ENCODE measurements around the gene PRKCZ. TPM values are rescaled to one million over a fixed set of nuclear protein-coding genes. Genes with fewer than 3 reads are reported as not detected.
A peak's percentile ranks its signal among the peaks of the same experiment; 100 is the strongest.

Gene PRKCZ
- total RNA-seq, 1 donor from 2014 or later, result 7.8 TPM

DNA sequence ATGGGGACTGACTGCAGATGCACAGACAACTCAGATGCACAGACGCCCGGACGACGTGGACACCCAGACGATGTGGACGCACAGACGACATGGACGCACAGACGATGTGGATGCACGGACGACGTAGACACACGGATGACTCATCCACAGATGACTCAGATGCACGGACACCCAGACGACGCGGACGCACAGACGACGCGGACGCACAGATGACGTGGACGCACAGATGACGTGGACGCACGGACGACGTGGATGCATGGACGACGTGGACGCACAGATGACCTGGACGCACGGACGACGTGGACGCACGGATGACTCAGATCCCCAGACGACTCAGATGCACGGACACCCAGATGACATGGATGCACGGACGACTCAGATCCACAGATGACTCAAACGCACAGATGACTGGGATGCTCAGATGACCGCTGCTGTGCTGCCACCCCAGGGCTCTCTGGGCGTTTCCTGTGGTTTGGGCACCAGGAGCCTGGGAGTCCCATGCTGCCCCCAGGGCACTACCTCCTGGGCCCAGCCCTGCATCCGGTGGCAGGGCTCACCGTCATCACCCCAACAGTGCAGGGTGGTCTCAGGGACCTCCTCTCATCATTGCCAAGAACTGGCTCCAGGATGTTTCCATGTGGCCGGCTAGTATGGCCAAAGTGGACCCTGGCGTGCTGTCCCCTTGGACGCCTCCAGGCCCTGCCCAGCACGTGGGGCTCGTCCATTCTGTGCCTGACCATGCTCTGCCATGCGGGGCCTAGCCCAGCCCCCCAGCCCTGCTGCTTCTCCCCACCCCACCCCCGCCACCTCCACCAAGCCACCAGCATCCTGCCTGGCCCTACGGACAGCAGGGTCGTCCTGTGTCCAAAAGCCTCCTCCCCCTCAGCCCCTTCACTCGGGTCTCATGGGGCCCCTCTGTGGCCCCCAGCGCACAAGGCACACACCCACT lies 130.4 kb downstream of the PRKCZ start:
- Mint-ChIP-seq H3K4me3 (ENCODE audit: unreplicated experiment) (no peak overlapping the region), H3K36me3 (ENCODE audit: low read depth) (peaks cover 6% of the 10 kb centered on the region), H3K27ac (ENCODE audit: unreplicated experiment) (no peak overlapping the region), H3K27me3 (ENCODE audit: low read depth) (no peaks in the 10 kb centered on the region), H3K4me1 (ENCODE audit: low read depth) (peaks cover 5% of the 10 kb centered on the region), H3K9me3 (ENCODE audit: low read depth) (no peaks in the 10 kb centered on the region)
- TF ChIP-seq, protein P1, sequence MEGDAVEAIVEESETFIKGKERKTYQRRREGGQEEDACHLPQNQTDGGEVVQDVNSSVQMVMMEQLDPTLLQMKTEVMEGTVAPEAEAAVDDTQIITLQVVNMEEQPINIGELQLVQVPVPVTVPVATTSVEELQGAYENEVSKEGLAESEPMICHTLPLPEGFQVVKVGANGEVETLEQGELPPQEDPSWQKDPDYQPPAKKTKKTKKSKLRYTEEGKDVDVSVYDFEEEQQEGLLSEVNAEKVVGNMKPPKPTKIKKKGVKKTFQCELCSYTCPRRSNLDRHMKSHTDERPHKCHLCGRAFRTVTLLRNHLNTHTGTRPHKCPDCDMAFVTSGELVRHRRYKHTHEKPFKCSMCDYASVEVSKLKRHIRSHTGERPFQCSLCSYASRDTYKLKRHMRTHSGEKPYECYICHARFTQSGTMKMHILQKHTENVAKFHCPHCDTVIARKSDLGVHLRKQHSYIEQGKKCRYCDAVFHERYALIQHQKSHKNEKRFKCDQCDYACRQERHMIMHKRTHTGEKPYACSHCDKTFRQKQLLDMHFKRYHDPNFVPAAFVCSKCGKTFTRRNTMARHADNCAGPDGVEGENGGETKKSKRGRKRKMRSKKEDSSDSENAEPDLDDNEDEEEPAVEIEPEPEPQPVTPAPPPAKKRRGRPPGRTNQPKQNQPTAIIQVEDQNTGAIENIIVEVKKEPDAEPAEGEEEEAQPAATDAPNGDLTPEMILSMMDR (IDR thresholded peaks at IDR 0.05), result no peak
- DNase-seq (ENCODE audit: low spot score), result peak; percentile 93

DNA sequence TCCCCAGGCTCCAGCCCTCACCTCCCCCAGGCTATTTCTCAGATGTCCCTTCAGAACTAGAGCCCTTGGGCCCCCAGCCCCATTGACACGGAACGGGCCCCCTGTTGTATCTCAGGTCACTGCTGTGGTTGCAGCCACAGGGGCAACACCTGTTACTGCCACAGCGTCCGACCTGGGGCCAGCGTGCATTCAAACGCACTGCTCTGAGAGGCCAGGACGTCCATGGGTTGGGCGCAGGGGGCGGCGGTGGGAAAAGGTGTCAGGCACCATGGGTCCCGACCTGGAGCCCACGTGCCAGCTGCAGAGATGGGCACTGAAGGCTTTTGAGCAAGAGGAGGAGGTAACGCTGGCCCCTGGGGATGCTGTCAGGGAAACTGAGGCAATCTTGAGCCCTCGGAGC lies 131.1 kb downstream of the PRKCZ start:
- Mint-ChIP-seq H3K9me3 (ENCODE audit: low read depth) (no peaks in the 10 kb centered on the region), H3K36me3 (ENCODE audit: low read depth) (peaks cover 7% of the 10 kb centered on the region), H3K27ac (ENCODE audit: unreplicated experiment) (no peak overlapping the region), H3K4me3 (ENCODE audit: unreplicated experiment) (no peak overlapping the region), H3K4me1 (ENCODE audit: low read depth) (peaks cover 5% of the 10 kb centered on the region), H3K27me3 (ENCODE audit: low read depth) (no peaks in the 10 kb centered on the region)
- no peak for DNase-seq (ENCODE audit: low spot score)
- TF ChIP-seq, protein P1 (IDR thresholded peaks at IDR 0.05), result no peak

DNA sequence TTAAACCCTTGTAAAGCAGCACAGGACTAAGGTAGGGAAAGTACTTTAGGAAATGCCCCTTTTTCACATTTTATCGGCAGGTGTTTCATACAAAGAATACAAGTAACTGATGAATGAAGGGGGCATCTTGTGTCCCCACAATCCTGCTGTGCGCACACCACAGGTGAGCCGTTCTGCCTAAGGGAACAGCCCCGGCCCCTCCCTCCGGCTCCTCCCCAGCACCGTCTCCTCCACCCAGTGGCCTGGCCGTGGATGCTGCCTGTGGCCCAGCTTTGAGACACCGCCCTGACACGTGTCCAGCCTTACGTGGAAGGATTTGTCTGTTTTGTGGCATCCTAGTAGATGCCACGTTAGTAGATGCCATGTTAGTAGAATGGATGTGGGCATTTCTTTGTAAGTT lies 131.5 kb downstream of the PRKCZ start:
- Mint-ChIP-seq H3K27me3 (ENCODE audit: low read depth) (no peaks in the 10 kb centered on the region), H3K9me3 (ENCODE audit: low read depth) (no peaks in the 10 kb centered on the region), H3K4me1 (ENCODE audit: low read depth) (peaks cover 5% of the 10 kb centered on the region), H3K27ac (ENCODE audit: unreplicated experiment) (no peak overlapping the region), H3K4me3 (ENCODE audit: unreplicated experiment) (no peak overlapping the region), H3K36me3 (ENCODE audit: low read depth) (peaks cover 7% of the 10 kb centered on the region)
- TF ChIP-seq, protein P1 (IDR thresholded peaks at IDR 0.05), result no peak
- DNase-seq (ENCODE audit: low spot score), result no peak

DNA sequence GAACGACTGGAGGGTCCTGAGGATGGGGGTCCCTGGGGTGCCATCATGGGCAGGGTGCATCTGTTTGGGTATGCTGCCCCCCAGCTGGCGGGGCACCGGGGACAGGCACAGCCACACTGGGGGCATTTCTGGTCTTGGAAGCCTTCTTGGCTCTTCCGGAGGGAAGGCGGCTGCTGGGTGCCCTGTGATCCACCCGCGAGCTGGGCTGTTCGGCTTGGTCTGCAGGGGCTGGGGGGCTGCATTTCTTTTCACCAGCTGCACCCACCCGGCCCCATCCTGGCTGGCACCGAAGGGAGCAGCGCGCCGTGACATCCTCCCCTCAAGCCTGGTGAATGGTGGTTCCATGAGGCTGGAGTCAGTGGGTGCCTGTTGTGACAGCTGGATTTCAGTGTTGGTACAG lies 132.2 kb downstream of the PRKCZ start:
- TF ChIP-seq, protein P1 (IDR thresholded peaks at IDR 0.05), result no peak
- DNase-seq (ENCODE audit: low spot score), result no peak
- no peak overlapping the region for H3K27ac Mint-ChIP-seq (ENCODE audit: unreplicated experiment)
- H3K4me3 Mint-ChIP-seq (ENCODE audit: unreplicated experiment), result no peak overlapping the region
- peaks cover 5% of the 10 kb centered on the region for H3K4me1 Mint-ChIP-seq (ENCODE audit: low read depth)
- H3K36me3 Mint-ChIP-seq (ENCODE audit: low read depth), result peaks cover 7% of the 10 kb centered on the region
- no peaks in the 10 kb centered on the region for H3K9me3 Mint-ChIP-seq (ENCODE audit: low read depth)
- no peaks in the 10 kb centered on the region for H3K27me3 Mint-ChIP-seq (ENCODE audit: low read depth)

DNA sequence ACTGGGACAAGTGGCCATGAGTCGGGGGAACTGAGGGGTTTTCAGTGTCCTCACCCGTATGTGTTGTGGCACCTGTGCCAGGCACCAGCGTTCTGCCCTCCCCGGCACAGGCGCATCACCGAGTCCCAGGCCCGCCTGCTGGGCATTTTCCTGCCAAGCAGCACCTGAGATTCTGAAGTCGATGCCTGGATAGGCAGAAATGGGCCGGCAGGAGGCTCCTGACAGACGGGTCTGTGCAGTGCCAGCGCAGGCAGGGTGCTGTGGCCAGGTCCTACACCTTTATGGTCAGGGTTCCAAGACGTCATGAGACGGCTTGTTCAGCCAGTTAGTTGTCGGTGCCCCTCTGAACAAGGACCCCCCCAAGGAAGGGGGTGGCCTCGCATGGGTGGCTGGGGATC lies 133.7 kb downstream of the PRKCZ start:
- no peak overlapping the region for H3K27ac Mint-ChIP-seq (ENCODE audit: unreplicated experiment)
- TF ChIP-seq, protein P1 (IDR thresholded peaks at IDR 0.05), result no peak
- H3K4me3 Mint-ChIP-seq (ENCODE audit: unreplicated experiment), result no peak overlapping the region
- H3K9me3 Mint-ChIP-seq (ENCODE audit: low read depth), result no peaks in the 10 kb centered on the region
- no peaks in the 10 kb centered on the region for H3K27me3 Mint-ChIP-seq (ENCODE audit: low read depth)
- peaks cover 7% of the 10 kb centered on the region for H3K36me3 Mint-ChIP-seq (ENCODE audit: low read depth)
- peaks cover 5% of the 10 kb centered on the region for H3K4me1 Mint-ChIP-seq (ENCODE audit: low read depth)
- no peak for DNase-seq (ENCODE audit: low spot score)

Measured in chondrocyte (in vitro differentiated cells).